BLaER1 (cell line): ENCODE results near the gene BCAS1.

Experiments used
- H3K27ac ChIP-seq: shearing (Covaris generic); formaldehyde crosslinking; 2 replicates; pipeline ENCODE4 v1.8.1; 2022
- H3K27me3 ChIP-seq: shearing (Covaris generic); formaldehyde crosslinking; 2 replicates; pipeline ENCODE4 v1.8.1; 2022
- H3K36me3 ChIP-seq: shearing (Covaris generic); formaldehyde crosslinking; 2 replicates; pipeline ENCODE4 v1.8.1; 2022
- H3K4me1 ChIP-seq: shearing (Covaris generic); formaldehyde crosslinking; 2 replicates; pipeline ENCODE4 v1.8.1; 2022
- H3K4me2 ChIP-seq: shearing (Covaris generic); formaldehyde crosslinking; 2 replicates; pipeline ENCODE4 v1.8.1; 2022
- H3K4me3 ChIP-seq: shearing (Covaris generic); formaldehyde crosslinking; 2 replicates; pipeline ENCODE4 v1.8.1; 2022
- H3K9ac ChIP-seq: shearing (Covaris generic); formaldehyde crosslinking; 2 replicates; pipeline ENCODE4 v1.8.1; 2022
- H3K9me3 ChIP-seq: shearing (Covaris generic); formaldehyde crosslinking; 2 replicates; pipeline ENCODE4 v1.8.1; 2022
- H4K20me1 ChIP-seq: shearing (Covaris generic); formaldehyde crosslinking; 2 replicates; pipeline ENCODE4 v1.8.1; 2022
- Cebpa-rat ChIP-seq: shearing (Covaris generic); IDR thresholded peaks from 2 replicates; pipeline ENCODE4 v1.8.1; 2022

Gene BCAS1

DNA sequence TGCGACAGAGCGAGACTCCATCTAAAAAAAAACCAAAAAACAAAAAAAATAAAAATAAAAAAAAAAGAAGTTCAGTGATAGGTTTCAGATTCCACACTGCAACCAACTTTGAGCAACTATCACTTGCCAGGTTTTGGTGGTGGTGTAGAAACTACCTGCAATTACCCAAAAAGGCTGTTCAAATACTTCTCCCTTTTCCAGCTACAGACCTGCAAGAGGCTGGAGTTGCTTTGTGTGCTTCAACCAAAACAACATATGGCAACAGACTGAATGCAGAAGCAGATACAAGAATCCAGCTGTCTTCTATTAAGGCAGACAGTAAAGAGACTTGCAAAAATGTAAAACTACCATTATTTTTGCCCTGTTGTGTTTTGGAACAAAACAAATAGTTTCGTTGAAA lies 9.3 kb upstream of the BCAS1 start:
- Histone ChIP-seq H4K20me1 (no peaks in the 10 kb centered on the region), H3K9ac (no peak overlapping the region), H3K36me3 (no peaks in the 10 kb centered on the region), H3K27ac (no peak overlapping the region; the same call in 1 of the 2 replicates), H3K27me3 (no peaks in the 10 kb centered on the region), H3K4me2 (peak overlapping the region; percentile 81), H3K9me3 (no peaks in the 10 kb centered on the region), H3K4me1 (peaks cover 81% of the 10 kb centered on the region), H3K4me3 (no peak overlapping the region)
- TF ChIP-seq Cebpa-rat = no peak

DNA sequence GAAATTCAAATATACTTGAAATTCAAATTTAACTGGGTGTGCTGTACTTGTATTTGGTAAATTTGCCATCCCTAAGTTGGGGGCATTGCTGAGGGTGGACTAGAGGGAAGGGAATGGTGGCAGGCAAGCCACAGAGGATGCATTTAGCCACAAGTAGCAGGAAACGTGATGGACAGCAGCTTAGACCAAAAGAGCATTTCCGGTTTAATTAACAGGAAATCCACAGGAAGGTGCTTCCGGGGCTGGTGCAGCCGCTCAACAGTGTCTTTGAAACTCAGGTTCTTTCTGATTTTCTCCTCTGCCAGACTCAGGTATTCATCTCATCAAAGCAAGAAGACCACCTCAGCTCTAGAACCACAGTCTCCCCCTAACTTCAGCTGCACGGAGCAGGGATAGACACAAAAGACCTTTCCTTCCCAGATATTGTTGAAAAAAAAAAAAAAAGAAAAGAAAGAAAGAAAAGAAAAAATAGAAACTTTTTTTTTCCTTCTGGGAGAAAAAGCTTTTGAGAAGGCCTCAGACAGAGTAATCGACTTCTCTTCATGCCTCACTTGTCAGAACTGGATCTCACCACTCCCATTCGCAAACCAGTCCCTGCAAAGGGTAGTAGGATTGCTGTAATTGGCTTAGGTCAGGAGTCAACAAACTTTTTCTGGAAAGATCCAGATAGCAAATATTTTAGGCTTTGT lies 8.0 kb upstream of the BCAS1 start:
- Histone ChIP-seq H3K27ac (peak overlapping the region; percentile 69), H3K9ac (no peak overlapping the region; the same call in 1 of the 2 replicates), H3K27me3 (no peaks in the 10 kb centered on the region), H3K4me2 (peak overlapping the region; percentile 81), H3K4me1 (peaks cover 81% of the 10 kb centered on the region), H3K36me3 (no peaks in the 10 kb centered on the region), H3K9me3 (no peaks in the 10 kb centered on the region), H4K20me1 (no peaks in the 10 kb centered on the region), H3K4me3 (peak overlapping the region; percentile 30; the same call in 1 of the 2 replicates)
- no peak for TF ChIP-seq Cebpa-rat

DNA sequence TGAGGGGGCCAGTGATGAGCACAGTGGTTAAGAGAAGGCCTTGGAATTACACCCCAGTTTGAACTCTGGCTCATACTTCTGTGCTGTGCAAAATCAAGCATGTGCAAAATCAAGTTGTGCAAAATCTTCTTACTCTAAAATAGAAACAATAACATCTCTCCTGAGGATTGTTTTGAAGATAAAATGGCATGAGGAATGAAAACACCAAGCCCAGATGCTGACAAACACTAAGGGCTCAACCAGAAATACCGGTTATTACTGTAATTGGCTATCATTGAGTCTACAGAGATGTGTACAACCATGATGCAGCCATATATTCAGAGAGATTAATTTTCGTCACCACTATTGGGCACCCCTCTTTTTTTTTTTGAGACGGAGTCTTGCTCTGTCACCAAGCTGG lies 5.9 kb upstream of the BCAS1 start:
- Histone ChIP-seq H3K36me3 (no peaks in the 10 kb centered on the region), H3K4me2 (peak overlapping the region; percentile 81), H3K9me3 (no peaks in the 10 kb centered on the region), H3K27ac (no peak overlapping the region), H3K27me3 (no peaks in the 10 kb centered on the region), H4K20me1 (no peaks in the 10 kb centered on the region), H3K4me3 (no peak overlapping the region), H3K4me1 (peaks cover 63% of the 10 kb centered on the region), H3K9ac (no peak overlapping the region)
- TF ChIP-seq Cebpa-rat = no peak

DNA sequence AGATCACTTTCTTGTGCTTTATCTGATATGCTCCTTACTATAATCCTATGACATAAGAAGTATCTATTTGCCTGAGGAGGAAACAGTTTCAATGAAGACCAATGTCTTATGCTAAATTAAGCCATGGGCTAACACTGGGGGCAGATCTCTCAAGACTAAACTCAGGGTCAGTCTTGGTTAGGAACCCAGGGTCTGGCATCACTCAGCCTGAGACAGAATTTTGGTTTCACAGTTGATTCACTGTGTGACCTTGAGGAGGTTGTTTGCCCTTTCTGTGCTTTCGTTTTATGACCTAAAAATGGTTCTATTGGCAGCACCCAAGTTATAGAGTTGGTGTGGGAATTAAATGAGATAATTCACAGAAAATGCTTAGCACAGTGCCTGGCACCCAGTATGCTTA lies 4.9 kb upstream of the BCAS1 start:
- Histone ChIP-seq H3K27me3 (no peaks in the 10 kb centered on the region), H3K27ac (no peak overlapping the region), H3K4me1 (peaks cover 54% of the 10 kb centered on the region), H3K36me3 (no peaks in the 10 kb centered on the region), H3K9ac (no peak overlapping the region), H3K9me3 (no peaks in the 10 kb centered on the region), H3K4me3 (no peak overlapping the region), H4K20me1 (no peaks in the 10 kb centered on the region), H3K4me2 (peak overlapping the region; percentile 81)
- no peak for TF ChIP-seq Cebpa-rat

DNA sequence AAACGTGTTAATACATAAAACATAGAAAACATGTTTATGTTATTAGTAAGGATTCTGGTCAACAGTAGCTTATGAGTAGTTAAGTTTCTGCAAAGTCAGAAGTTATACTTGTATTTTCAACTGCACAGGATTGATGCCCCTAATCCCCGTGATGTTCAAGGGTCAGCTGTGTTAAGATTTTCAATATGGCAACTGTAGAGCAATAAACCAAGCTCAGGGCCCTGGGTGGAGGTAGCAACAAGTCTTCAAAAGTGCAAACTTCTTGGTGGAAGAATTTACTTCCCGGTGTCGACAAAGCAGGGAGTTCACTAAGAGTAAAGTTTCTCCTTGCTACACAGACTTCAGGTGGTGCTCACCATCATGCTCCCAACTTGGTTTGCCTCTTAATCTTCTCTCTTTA lies 4.1 kb upstream of the BCAS1 start:
- H3K36me3 ChIP-seq = no peaks in the 10 kb centered on the region

DNA sequence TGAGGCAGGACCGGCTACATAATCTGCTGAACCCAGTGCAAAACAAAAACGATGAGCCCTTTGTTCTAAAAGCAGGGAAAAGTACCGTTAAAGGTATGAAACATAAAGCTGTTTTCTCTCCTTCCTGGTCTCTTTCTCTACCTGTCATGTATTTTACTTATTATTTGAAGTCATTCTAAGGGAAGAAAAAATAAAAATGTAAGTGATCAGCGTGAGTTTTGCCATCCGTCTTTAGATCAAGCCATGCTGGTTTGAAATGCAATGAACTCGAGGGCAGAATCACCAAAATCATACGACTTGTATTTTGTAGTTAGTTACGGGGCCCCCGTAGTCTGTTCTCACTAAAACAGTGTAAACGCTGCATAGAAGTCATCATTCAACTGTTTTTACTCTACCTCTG lies 2.9 kb upstream of the BCAS1 start:
- no peak for TF ChIP-seq Cebpa-rat
- no peaks in the 10 kb centered on the region for H3K36me3 ChIP-seq
- peaks cover 36% of the 10 kb centered on the region for H3K4me1 ChIP-seq
- no peaks in the 10 kb centered on the region for H3K27me3 ChIP-seq
- no peak overlapping the region for H3K9ac ChIP-seq
- no peaks in the 10 kb centered on the region for H3K9me3 ChIP-seq
- no peak overlapping the region for H3K4me3 ChIP-seq
- no peak overlapping the region for H3K4me2 ChIP-seq
- H4K20me1 ChIP-seq = no peaks in the 10 kb centered on the region
- H3K27ac ChIP-seq = no peak overlapping the region

More for the DNA sequence above, 4.1 kb upstream of the BCAS1 start:
- Histone ChIP-seq H3K27me3 (no peaks in the 10 kb centered on the region), H4K20me1 (no peaks in the 10 kb centered on the region), H3K4me2 (no peak overlapping the region), H3K9ac (no peak overlapping the region), H3K4me1 (peaks cover 48% of the 10 kb centered on the region), H3K27ac (no peak overlapping the region), H3K4me3 (no peak overlapping the region), H3K9me3 (no peaks in the 10 kb centered on the region)
- TF ChIP-seq Cebpa-rat = no peak

DNA sequence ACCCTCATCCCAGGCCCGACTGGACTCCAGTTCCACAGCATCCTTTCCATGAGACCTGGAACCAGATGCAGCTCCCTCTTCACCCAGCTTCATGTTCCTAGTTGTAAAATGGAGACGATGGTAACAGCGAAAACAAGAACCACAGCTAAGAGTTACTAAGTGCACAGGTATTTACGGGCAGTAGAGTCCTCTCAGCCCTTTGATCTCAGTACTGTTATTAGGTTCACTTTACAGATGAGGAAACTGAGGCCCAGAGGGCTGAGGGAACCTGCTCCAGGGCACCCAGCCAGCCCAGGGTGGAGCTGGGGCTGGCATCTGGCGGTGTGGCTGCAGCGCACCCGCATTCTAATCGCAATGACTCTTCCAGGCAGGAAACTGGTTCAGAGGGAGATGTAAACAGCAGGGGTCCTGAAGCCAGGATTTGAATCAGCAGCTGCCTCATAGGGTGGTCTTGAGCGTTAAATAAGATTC lies 858 bp downstream of the BCAS1 start:
- Histone ChIP-seq H3K27me3 (no peaks in the 10 kb centered on the region), H3K9me3 (no peaks in the 10 kb centered on the region), H3K27ac (no peak overlapping the region), H3K4me3 (no peak overlapping the region), H3K9ac (no peak overlapping the region), H3K4me2 (no peak overlapping the region), H4K20me1 (no peaks in the 10 kb centered on the region), H3K36me3 (no peaks in the 10 kb centered on the region), H3K4me1 (peaks cover under 1% of the 10 kb centered on the region; the same call in 1 of the 2 replicates)
- no peak for TF ChIP-seq Cebpa-rat

DNA sequence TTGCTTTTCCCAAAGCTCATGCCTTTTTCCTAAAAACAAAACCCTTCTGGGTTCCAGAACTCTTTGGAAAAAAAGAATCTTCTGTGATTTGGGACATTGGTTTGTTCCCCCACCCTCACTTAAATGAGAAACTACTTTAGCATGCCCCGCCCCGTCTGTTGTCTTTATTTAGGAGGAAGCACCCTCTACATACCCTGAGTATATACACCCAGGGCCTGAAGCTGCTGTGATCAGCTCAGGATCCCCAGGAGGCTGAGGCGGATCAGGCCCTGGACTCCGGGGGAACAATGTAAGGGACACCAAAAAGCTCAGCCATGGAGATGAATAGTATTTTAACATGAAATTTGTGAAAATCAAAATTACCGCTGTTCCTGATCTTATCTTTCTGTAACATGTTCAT lies 1.4 kb downstream of the BCAS1 start:
- no peak overlapping the region for H3K4me3 ChIP-seq
- no peaks in the 10 kb centered on the region for H3K36me3 ChIP-seq
- H3K9ac ChIP-seq = no peak overlapping the region
- TF ChIP-seq Cebpa-rat = no peak
- H3K4me1 ChIP-seq = peaks cover 6% of the 10 kb centered on the region
- no peak overlapping the region for H3K27ac ChIP-seq
- H4K20me1 ChIP-seq = no peaks in the 10 kb centered on the region
- H3K9me3 ChIP-seq = no peaks in the 10 kb centered on the region
- H3K27me3 ChIP-seq = no peaks in the 10 kb centered on the region
- no peak overlapping the region for H3K4me2 ChIP-seq

DNA sequence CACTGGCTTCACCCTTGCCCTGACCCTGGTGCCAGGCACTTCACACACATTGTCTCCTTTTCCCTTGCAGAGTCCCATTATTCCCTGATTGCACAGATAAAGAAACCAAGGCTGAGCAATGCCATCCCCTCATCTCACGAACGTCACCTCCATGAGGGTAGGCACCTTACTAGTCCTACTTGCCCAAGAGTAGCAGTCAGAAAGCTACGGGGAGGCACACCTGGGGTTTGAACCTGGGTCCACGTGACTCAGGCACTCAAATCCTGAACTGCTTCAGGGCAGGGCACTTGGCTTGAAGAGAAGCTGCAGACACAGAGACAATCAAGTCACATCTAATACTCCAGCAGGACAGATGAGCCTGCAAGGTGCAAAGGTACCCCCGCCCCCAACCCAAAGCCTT lies 1.9 kb downstream of the BCAS1 start:
- Histone ChIP-seq H3K4me1 (peaks cover 11% of the 10 kb centered on the region), H3K9me3 (no peaks in the 10 kb centered on the region), H3K27ac (no peak overlapping the region), H3K27me3 (no peaks in the 10 kb centered on the region), H3K9ac (no peak overlapping the region), H3K4me2 (no peak overlapping the region), H4K20me1 (no peaks in the 10 kb centered on the region), H3K4me3 (no peak overlapping the region), H3K36me3 (no peaks in the 10 kb centered on the region)
- no peak for TF ChIP-seq Cebpa-rat

DNA sequence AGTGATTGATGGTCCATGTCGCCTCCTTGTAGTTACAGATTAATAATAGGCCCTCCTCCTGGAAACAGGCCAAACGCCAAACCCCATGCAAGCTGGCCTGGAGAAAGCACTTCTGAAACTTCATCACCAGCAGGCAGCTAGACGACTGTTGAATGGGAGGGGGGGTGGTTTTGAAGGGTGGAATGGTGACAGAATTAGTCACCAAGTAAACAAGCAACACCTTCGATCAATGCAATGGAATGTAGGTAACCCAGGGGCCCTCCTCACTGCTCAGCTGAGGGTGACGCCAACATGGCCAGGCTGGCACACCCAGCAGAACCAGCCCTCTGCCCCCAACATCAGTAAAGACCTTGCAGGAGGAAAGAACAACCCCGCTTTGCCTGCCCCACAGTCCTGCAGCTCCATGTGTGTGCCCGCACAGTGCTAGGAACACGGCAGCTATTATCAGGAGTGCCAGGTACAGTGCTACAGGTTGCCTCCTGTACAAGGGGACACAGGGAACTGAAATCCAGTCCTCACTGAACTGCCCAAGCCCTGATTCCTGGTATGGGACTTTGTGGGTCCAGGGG lies 2.7 kb downstream of the BCAS1 start:
- H4K20me1 ChIP-seq = no peaks in the 10 kb centered on the region
- H3K4me1 ChIP-seq = peaks cover 13% of the 10 kb centered on the region
- TF ChIP-seq Cebpa-rat = no peak
- H3K9ac ChIP-seq = no peak overlapping the region
- H3K27me3 ChIP-seq = no peaks in the 10 kb centered on the region
- no peak overlapping the region for H3K4me3 ChIP-seq
- no peaks in the 10 kb centered on the region for H3K36me3 ChIP-seq
- no peak overlapping the region for H3K27ac ChIP-seq
- no peak overlapping the region for H3K4me2 ChIP-seq
- H3K9me3 ChIP-seq = no peaks in the 10 kb centered on the region
